Heart right ventricle (tissue), 16 donors: ENCODE measurements around the gene GCGR. TPM values are rescaled to one million over a fixed set of nuclear protein-coding genes. Genes with fewer than 3 reads are reported as not detected.

Experiments used
- ATAC-seq, 8 donors: fragments of 200-7000 bp; cut with Tn5 transposase; one replicate each; pipeline ENCODE4 v1.9.1; 2020; ENCODE audit warnings: mild to moderate bottlenecking in 8 of 8, moderate library complexity in 8 of 8, moderate number of reproducible peaks in 1 of 8
- DNase-seq, 2 donors: peaks; one replicate each; pipeline ENCODE4 v3.0.0-alpha.2; 2020
- H3K27ac ChIP-seq, 10 donors: fragments of 200-600 bp; sonication (generic) in 2 of 10; one replicate each; pipeline versions ENCODE4 v1.5.0 to v1.8.0; 2020 to 2022; ENCODE audit warnings: mild to moderate bottlenecking in 3 of 10
- H3K27me3 ChIP-seq, 7 donors: fragments of 200-600 bp; one replicate each; pipeline ENCODE4 v1.8.0; 2021 to 2022; ENCODE audit warnings: mild to moderate bottlenecking in 2 of 7
- H3K36me3 ChIP-seq, 9 donors: fragments of 200-600 bp; sonication (generic) in 1 of 9; one replicate each; pipeline versions ENCODE4 v1.5.0 to v1.8.0; 2020 to 2022; ENCODE audit warnings: mild to moderate bottlenecking in 2 of 9
- H3K4me1 ChIP-seq, 9 donors: fragments of 200-600 bp; sonication (generic) in 1 of 9; one replicate each; pipeline versions ENCODE4 v1.5.0 to v1.8.0; 2020 to 2022; ENCODE audit warnings: mild to moderate bottlenecking in 4 of 9
- H3K4me3 ChIP-seq, 10 donors: fragments of 200-600 bp; sonication (generic) in 2 of 10; one replicate each; pipeline versions ENCODE4 v1.5.0 to v1.8.0; 2020 to 2022; ENCODE audit warnings: mild to moderate bottlenecking in 7 of 10, moderate library complexity in 2 of 10
- H3K9me3 ChIP-seq, 11 donors: fragments of 200-600 bp in 10 of 11; sonication (generic) in 2 of 11; one replicate each; pipeline versions ENCODE4 v1.5.0 to v1.8.0; 2013 to 2022; ENCODE audit warnings: mild to moderate bottlenecking in 2 of 11, control low read depth in 1 of 11, moderate library complexity in 1 of 11
- CTCF ChIP-seq, 9 donors: fragments of 200-600 bp; sonication (generic) in 2 of 9; IDR thresholded peaks; one replicate each; pipeline versions ENCODE4 v1.5.0 to v1.8.0; 2021 to 2022; ENCODE audit warnings: antibody characterized with exemption in 9 of 9, mild to moderate bottlenecking in 5 of 9, moderate library complexity in 1 of 9
- WGBS, 2 donors: extraction: QIAGEN DNeasy Blood & Tissue Kit; methylation state at CpG; one replicate each; pipeline ENCODE4 v1.1.7; 2013; ENCODE audit warnings: inconsistent platforms in 1 of 2; 5-methylcytosine and 5-hydroxymethylcytosine counted together
- intact Hi-C, 10 donors: fragments of 100-400 bp; cut with DNase I; formaldehyde crosslinking; loops; one replicate each; pipeline versions ENCODE4 v1.11.1 to v1.14.2; 2022
- polyA plus RNA-seq, 2 donors: library from polyadenylated mRNA; stranded (reverse); fragments of 200-250 nt; gene quantifications; one replicate each; pipeline ENCODE4 v1.2.3, GENCODE V29; 2013
- total RNA-seq, 10 donors: library from RNA; stranded (reverse); fragmentation: NEBNext Ultra II Directional in 3 of 10; extraction: Animal tissue kit (Norgen Biotek cat#: 25700) in 3 of 10; gene quantifications; one replicate each; pipeline versions ENCODE4 v1.2.1 to v1.2.4, GENCODE V29; 2021 to 2023
- donor health status: Arrhythmogenic right ventricular cardiomyopathy.
- donor health status: ischemic (EF 13 %, LVEDD 7.1; RV severe dilation, severe dysfunction).
- donor health status: healthy with polysubstance abuse.
- donor health status: DM: no; HTN: yes; CAD: no.
- donor health status: DM: no; HTN: no; CAD: no.
- donor health status: ischemic (EF 25% LVEDD 6.9; RV normal size, moderate dysfunction).
- donor health status: ischemic (EF 25% LVEDD 5.7; RV mildly dilated, moderate dysfunction).
- donor health status: healthy.
- donor health status: DM: yes; HTN: yes; CAD: no.
- donor health status: Ischemic cardiomyopathy.
- donor health status: ischemic (EF 35%, LVEDD 5.7; RV mildly dilated, moderate dysfunction).
- donor health status: nonischemic (EF 11% LVEDD 7.7; RV severe dilation, severe dysfunction).
- donor health status: DM: yes; HTN: yes; CAD: no.
- donor health status: PGD.
- donor health status: ischemic (EF 29% LVEDD 5.4; RV normal size, mild dysfunction).
- donor health status: nonischemic (EF 23%, LVEDD 6.1; RV moderate dilation, normal function).

Gene GCGR
- total and polyA plus RNA-seq, 12 donors, result 0.03 TPM; not detected in 11

- ATAC-seq, result peak; percentile 85 to 96 (median 94)
- H3K27ac ChIP-seq, result peak within 1 kb of the TSS; percentile 72 to 99 (median 94)
- H3K27me3 ChIP-seq, result no peaks in the 10 kb centered on the region
- no peaks in the 10 kb centered on the region for H3K9me3 ChIP-seq
- 2 to 3% methylated on average over 61 to 74 of the region's 76 CpGs for WGBS, 2 donors
- no peak for TF ChIP-seq CTCF (IDR thresholded peaks at IDR 0.05)
- peak; percentile 94 to 97 for DNase-seq
- H3K4me3 ChIP-seq, result peak within 1 kb of the TSS; percentile 77 to 94 (median 90)
- peaks cover 0 to 5% (median 0%) of the 10 kb centered on the region in 9 donors for H3K36me3 ChIP-seq
- peaks cover 12 to 36% (median 28%) of the 10 kb centered on the region in 9 donors for H3K4me1 ChIP-seq
- intact Hi-C loops, result loop anchor here in 1 of 10 donors (5.0 kb wide), 1 partner anchor 39 kb away; the partner anchor contains the start of gene ARHGDIA
Observed at GRCh38 chr17:81833160-81833920, 29.4 kb downstream of the GCGR start, which contains the start of gene MCRIP1. MCRIP1 (minus strand) TSS chr17:81833291; CDS start chr17:81824506, 8,785 bp downstream.

- Histone ChIP-seq H3K9me3 (no peaks in the 10 kb centered on the region), H3K4me1 (peaks cover 12 to 37% (median 26%) of the 10 kb centered on the region in 9 donors), H3K4me3 (peak overlapping the region; percentile 60 to 94 (median 88)), H3K27me3 (no peaks in the 10 kb centered on the region), H3K36me3 (peaks cover 0 to 5% (median 0%) of the 10 kb centered on the region in 9 donors), H3K27ac (peak overlapping the region in 9 of 10 donors; percentile 89 to 99 (median 94))
- WGBS, 2 donors, result 85 to 87% methylated on average over 31 of the region's 31 CpGs
- ATAC-seq, result no peak
- TF ChIP-seq CTCF (IDR thresholded peaks at IDR 0.05), result no peak
- no peak for DNase-seq
- intact Hi-C loops, result loop anchor here in 1 of 10 donors (5.0 kb wide), 1 partner anchor 38 kb away; the partner anchor contains the start of gene ARHGDIA
Observed at GRCh38 chr17:81833921-81834830, 30.2 kb downstream of the GCGR start.

GRCh38 chr17:81834831-81835267 lies 30.9 kb downstream of the GCGR start, which contains the start of gene PPP1R27:
PPP1R27 (minus strand) TSS chr17:81835050; CDS start chr17:81834953, 97 bp downstream.
- H3K4me3 ChIP-seq, result peak within 1 kb of the TSS in 9 of 10 donors; percentile 60 to 94 (median 88)
- intact Hi-C loops, result loop anchor here in 1 of 10 donors (5.0 kb wide), 1 partner anchor 37 kb away; the partner anchor contains the start of gene ARHGDIA
- no peak for TF ChIP-seq CTCF (IDR thresholded peaks at IDR 0.05)
- no peaks in the 10 kb centered on the region for H3K9me3 ChIP-seq
- H3K4me1 ChIP-seq, result peaks cover 12 to 37% (median 26%) of the 10 kb centered on the region in 9 donors
- WGBS, 2 donors, result 90 to 93% methylated on average over 26 of the region's 26 CpGs
- peaks cover 0 to 5% (median 0%) of the 10 kb centered on the region in 9 donors for H3K36me3 ChIP-seq
- DNase-seq (peak in 1 of 2 donors; percentile 10), ATAC-seq (no peak)
- no peaks in the 10 kb centered on the region for H3K27me3 ChIP-seq
- H3K27ac ChIP-seq, result peak within 1 kb of the TSS in 9 of 10 donors; percentile 89 to 99 (median 94)
